K562 treated with DMSO at 1 percent for 24 hours (cell line): ENCODE data around the gene PDZD8. TPM values are rescaled to one million over a fixed set of nuclear protein-coding genes. Genes with fewer than 3 reads are reported as not detected.

Source experiments
- total RNA-seq: library from RNA; unstranded; fragments of 300-600 nt; gene quantifications from 2 replicates; pipeline ENCODE4 v1.2.3, GENCODE V29; 2022; ENCODE audit warnings: low read depth; ENCODE audit not compliant: insufficient read depth

Gene PDZD8
- total RNA-seq, result 5.5 and 8.8 TPM in 2 replicates

GRCh38 chr10:117375360-117376178, at the start of gene PDZD8:
PDZD8 (minus strand) TSS chr10:117375440; CDS start chr10:117375227, 213 bp downstream.

GRCh38 chr10:117240621-117241529, 134.4 kb downstream of the PDZD8 start, which contains the start of gene SLC18A2:
SLC18A2 (plus strand) TSS chr10:117241114; CDS start chr10:117241694, 580 bp downstream.

Other genes starting within 250 kb of the PDZD8 start
- gene VAX1, start 237.2 kb downstream of the PDZD8 start, total RNA-seq, result not detected in 2 replicates
- not detected in 2 replicates for gene KCNK18, start 178.0 kb downstream of the PDZD8 start, total RNA-seq
- 0.20 TPM in 1 of 2 replicates, not detected in the other for gene SLC18A2, start 134.3 kb downstream of the PDZD8 start, total RNA-seq
- not detected in 2 replicates for gene EMX2, start 167.3 kb upstream of the PDZD8 start, total RNA-seq